ENCODE measurements around the gene IGFALS.

DNA sequence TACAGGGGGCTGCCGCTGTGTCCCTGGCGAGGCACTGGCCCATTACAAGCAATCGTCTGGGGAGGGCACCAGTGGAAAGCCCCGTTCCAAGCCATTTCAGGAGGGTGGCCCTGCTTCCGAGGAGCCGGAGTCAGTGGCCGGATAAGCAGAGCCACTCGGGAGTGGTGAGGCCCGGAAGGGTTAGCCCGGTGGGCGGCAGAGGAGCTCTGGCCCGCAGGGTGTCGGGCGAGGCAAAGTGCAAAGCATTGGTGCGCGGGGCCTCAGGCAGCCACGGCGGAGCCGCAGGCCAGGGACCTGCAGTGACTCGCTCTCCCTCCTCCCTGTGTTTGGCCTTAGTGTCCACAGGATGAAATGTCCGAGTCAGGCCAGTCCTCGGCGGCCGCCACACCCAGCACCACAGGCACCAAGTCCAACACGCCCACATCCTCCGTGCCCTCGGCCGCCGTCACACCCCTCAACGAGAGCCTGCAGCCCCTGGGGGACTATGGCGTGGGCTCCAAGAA, 46.8 kb downstream of the IGFALS start:
- TF ChIP-seq RAD21 (conservative IDR thresholded peaks at IDR 0.05), result no peak
- TF ChIP-seq, protein P1, sequence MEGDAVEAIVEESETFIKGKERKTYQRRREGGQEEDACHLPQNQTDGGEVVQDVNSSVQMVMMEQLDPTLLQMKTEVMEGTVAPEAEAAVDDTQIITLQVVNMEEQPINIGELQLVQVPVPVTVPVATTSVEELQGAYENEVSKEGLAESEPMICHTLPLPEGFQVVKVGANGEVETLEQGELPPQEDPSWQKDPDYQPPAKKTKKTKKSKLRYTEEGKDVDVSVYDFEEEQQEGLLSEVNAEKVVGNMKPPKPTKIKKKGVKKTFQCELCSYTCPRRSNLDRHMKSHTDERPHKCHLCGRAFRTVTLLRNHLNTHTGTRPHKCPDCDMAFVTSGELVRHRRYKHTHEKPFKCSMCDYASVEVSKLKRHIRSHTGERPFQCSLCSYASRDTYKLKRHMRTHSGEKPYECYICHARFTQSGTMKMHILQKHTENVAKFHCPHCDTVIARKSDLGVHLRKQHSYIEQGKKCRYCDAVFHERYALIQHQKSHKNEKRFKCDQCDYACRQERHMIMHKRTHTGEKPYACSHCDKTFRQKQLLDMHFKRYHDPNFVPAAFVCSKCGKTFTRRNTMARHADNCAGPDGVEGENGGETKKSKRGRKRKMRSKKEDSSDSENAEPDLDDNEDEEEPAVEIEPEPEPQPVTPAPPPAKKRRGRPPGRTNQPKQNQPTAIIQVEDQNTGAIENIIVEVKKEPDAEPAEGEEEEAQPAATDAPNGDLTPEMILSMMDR (IDR thresholded peaks at IDR 0.05; ENCODE audit: poor library complexity, severe bottlenecking), result no peak
- TF ChIP-seq, protein P2, sequence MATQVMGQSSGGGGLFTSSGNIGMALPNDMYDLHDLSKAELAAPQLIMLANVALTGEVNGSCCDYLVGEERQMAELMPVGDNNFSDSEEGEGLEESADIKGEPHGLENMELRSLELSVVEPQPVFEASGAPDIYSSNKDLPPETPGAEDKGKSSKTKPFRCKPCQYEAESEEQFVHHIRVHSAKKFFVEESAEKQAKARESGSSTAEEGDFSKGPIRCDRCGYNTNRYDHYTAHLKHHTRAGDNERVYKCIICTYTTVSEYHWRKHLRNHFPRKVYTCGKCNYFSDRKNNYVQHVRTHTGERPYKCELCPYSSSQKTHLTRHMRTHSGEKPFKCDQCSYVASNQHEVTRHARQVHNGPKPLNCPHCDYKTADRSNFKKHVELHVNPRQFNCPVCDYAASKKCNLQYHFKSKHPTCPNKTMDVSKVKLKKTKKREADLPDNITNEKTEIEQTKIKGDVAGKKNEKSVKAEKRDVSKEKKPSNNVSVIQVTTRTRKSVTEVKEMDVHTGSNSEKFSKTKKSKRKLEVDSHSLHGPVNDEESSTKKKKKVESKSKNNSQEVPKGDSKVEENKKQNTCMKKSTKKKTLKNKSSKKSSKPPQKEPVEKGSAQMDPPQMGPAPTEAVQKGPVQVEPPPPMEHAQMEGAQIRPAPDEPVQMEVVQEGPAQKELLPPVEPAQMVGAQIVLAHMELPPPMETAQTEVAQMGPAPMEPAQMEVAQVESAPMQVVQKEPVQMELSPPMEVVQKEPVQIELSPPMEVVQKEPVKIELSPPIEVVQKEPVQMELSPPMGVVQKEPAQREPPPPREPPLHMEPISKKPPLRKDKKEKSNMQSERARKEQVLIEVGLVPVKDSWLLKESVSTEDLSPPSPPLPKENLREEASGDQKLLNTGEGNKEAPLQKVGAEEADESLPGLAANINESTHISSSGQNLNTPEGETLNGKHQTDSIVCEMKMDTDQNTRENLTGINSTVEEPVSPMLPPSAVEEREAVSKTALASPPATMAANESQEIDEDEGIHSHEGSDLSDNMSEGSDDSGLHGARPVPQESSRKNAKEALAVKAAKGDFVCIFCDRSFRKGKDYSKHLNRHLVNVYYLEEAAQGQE (IDR thresholded peaks at IDR 0.05; ENCODE audit: borderline replicate concordance), result no peak
- TF ChIP-seq EZH2 (IDR thresholded peaks at IDR 0.05; ENCODE audit: borderline replicate concordance, insufficient read depth, low read length, poor library complexity, severe bottlenecking), result no peak

Data from neural cell (in vitro differentiated cells).